Kasumi-1 (cell line): ENCODE results near the gene BMPR1B.

Experiments used
- DNase-seq, 2 experiments: peaks; one replicate each; lab custom pipeline; 2025; lab: John Stamatoyannopoulos, UW

BMPR1B gene

GRCh38 chr4:94757192-94758140 is at the start of gene BMPR1B:
BMPR1B (plus strand) TSS chr4:94757955; CDS start chr4:95104425, 346,470 bp downstream.
- no peak for DNase-seq

GRCh38 chr4:94711635-94712034 is 46.1 kb upstream of the BMPR1B start:
- DNase-seq, result no peak

- no peak for DNase-seq
Measured at GRCh38 chr4:94714365-94715160, 43.2 kb upstream of the BMPR1B start.

- no peak for DNase-seq
Measured at GRCh38 chr4:94715726-94716125, 42.0 kb upstream of the BMPR1B start.

GRCh38 chr4:94721310-94721709 is 36.4 kb upstream of the BMPR1B start:
- no peak for DNase-seq

- no peak for DNase-seq
Measured at GRCh38 chr4:94722270-94722669, 35.5 kb upstream of the BMPR1B start.

- DNase-seq, result peak in 1 of 2 experiments; percentile 15
Measured at GRCh38 chr4:94722748-94723147, 35.0 kb upstream of the BMPR1B start.

- no peak for DNase-seq
Measured at GRCh38 chr4:94724016-94724790, 33.6 kb upstream of the BMPR1B start.

- DNase-seq, result no peak
Measured at GRCh38 chr4:94726524-94727123, 31.1 kb upstream of the BMPR1B start.

- no peak for DNase-seq
Measured at GRCh38 chr4:94728056-94728766, 29.5 kb upstream of the BMPR1B start.

GRCh38 chr4:94732358-94732698 is 25.4 kb upstream of the BMPR1B start:
- DNase-seq, result no peak

GRCh38 chr4:94739741-94740140 is 18.0 kb upstream of the BMPR1B start:
- no peak for DNase-seq

- DNase-seq, result no peak
Measured at GRCh38 chr4:94741304-94741703, 16.5 kb upstream of the BMPR1B start.

GRCh38 chr4:94743838-94744237 is 13.9 kb upstream of the BMPR1B start:
- no peak for DNase-seq

GRCh38 chr4:94744850-94745249 is 12.9 kb upstream of the BMPR1B start:
- DNase-seq, result no peak

- DNase-seq, result no peak
Measured at GRCh38 chr4:94746746-94747145, 11.0 kb upstream of the BMPR1B start.

GRCh38 chr4:94758141-94758699 is 465 bp downstream of the BMPR1B start:
- no peak for DNase-seq

- no peak for DNase-seq
Measured at GRCh38 chr4:94758700-94759399, 1.1 kb downstream of the BMPR1B start.

GRCh38 chr4:94759767-94760211 is 2.0 kb downstream of the BMPR1B start:
- DNase-seq, result no peak

- DNase-seq, result no peak
Measured at GRCh38 chr4:94762326-94762725, 4.6 kb downstream of the BMPR1B start.
